Caco-2 (cell line): ENCODE measurements around the gene FAM131B. TPM values are rescaled to one million over a fixed set of nuclear protein-coding genes. Genes with fewer than 3 reads are reported as not detected.

Experiments used
- BruUV-seq: library from RNA; stranded (reverse); fragments of 400-500 nt; replicated peaks from 2 replicates; lab custom pipeline; 2021; lab: Mats Ljungman, UMichigan
- CTCF ChIA-PET: fragments of 300-600 bp; sonication (Branson Sonifier 250); formaldehyde crosslinking; loops from one replicate; lab custom pipeline; 2022; ENCODE audit warnings: antibody characterized with exemption; lab: Charles Lee
- POLR2A ChIA-PET: fragments of 300-600 bp; sonication (Branson Sonifier 250); formaldehyde crosslinking; loops from one replicate; lab custom pipeline; 2022; ENCODE audit warnings: antibody characterized with exemption; lab: Charles Lee
- DNase-seq, 2 experiments: peaks; one replicate each; pipeline versions ENCODE4 v3.0.0 to v3.0.0-alpha.2; 2020 to 2022
- H3K27me3 ChIP-seq: replicated peaks from 2 replicates; pipeline ENCODE4 v1.6.0; 2011; ENCODE audit warnings: low read length; ENCODE audit not compliant: control insufficient read depth, insufficient read depth
- H3K36me3 ChIP-seq: 2 replicates; pipeline ENCODE4 v1.5.1; 2011; ENCODE audit warnings: low read length; ENCODE audit not compliant: control insufficient read depth, insufficient read depth
- H3K4me1 ChIP-seq: fragments of 250-450 bp; sonication (Bioruptor Pico); 2 replicates; pipeline ENCODE4 v1.5.1; 2020; ENCODE audit warnings: mild to moderate bottlenecking
- H3K4me3 ChIP-seq: 2 replicates; pipeline ENCODE4 v1.5.1; 2011; ENCODE audit warnings: low read depth, mild to moderate bottlenecking, control low read depth, low read length
- H3K9me3 ChIP-seq: fragments of 250-450 bp; sonication (Bioruptor Pico); 2 replicates; pipeline ENCODE4 v1.5.1; 2020; ENCODE audit warnings: mild to moderate bottlenecking, moderate library complexity
- H3K27ac Mint-ChIP-seq: one replicate; pipeline ENCODE4 v1.8.0; 2022; ENCODE audit warnings: mixed read lengths; ENCODE audit not compliant: unreplicated experiment
- H3K27me3 Mint-ChIP-seq: one replicate; pipeline ENCODE4 v1.8.0; 2022; ENCODE audit warnings: mixed read lengths; ENCODE audit not compliant: insufficient read depth, unreplicated experiment
- H3K36me3 Mint-ChIP-seq: one replicate; pipeline ENCODE4 v1.8.0; 2022; ENCODE audit warnings: mild to moderate bottlenecking, mixed read lengths; ENCODE audit not compliant: insufficient read depth, unreplicated experiment
- H3K4me1 Mint-ChIP-seq: one replicate; pipeline ENCODE4 v1.8.0; 2022; ENCODE audit warnings: low read depth, mixed read lengths; ENCODE audit not compliant: unreplicated experiment
- H3K4me3 Mint-ChIP-seq: one replicate; pipeline ENCODE4 v1.8.0; 2022; ENCODE audit warnings: mild to moderate bottlenecking, moderate library complexity, mixed read lengths; ENCODE audit not compliant: unreplicated experiment
- H3K9me3 Mint-ChIP-seq: one replicate; pipeline ENCODE4 v1.8.0; 2022; ENCODE audit warnings: mixed read lengths; ENCODE audit not compliant: unreplicated experiment
- CTCF ChIP-seq, 2 experiments: fragments of 200-600 bp in 1 of 2; IDR thresholded peaks; 1 replicate in 1 of 2; 2 replicates in 1 of 2; pipeline versions ENCODE4 v1.5.1 to v1.8.0; 2011 to 2022; ENCODE audit warnings: antibody characterized with exemption in 1 of 2, control low read depth in 1 of 2, inconsistent platforms in 1 of 2, low read depth in 1 of 2, low read length in 1 of 2, mild to moderate bottlenecking in 1 of 2, moderate library complexity in 1 of 2; ENCODE audit not compliant: insufficient read depth in 1 of 2, severe bottlenecking in 1 of 2, unreplicated experiment in 1 of 2
- intact Hi-C: fragments of 100-400 bp; cut with micrococcal nuclease; formaldehyde crosslinking; loops from one replicate; pipeline ENCODE4 v1.10.0; 2022; ENCODE audit not compliant: unreplicated experiment
- total RNA-seq: library from RNA; stranded (reverse); gene quantifications from 2 replicates; pipeline ENCODE4 v1.2.3, GENCODE V29; 2022

Gene FAM131B
- total RNA-seq, 1 experiment from 2014 or later, result 22.3 TPM

GRCh38 chr7:143369678-143370651 is 7.5 kb upstream of the FAM131B start:
- H3K27me3 ChIP-seq, result no peaks in the 10 kb centered on the region
- DNase-seq, result peak; percentile 85 to 93
- Mint-ChIP-seq H3K27me3 (no peaks in the 10 kb centered on the region), H3K4me1 (peaks cover 48% of the 10 kb centered on the region), H3K36me3 (peaks cover 11% of the 10 kb centered on the region), H3K27ac (peak overlapping the region; percentile 96), H3K4me3 (peak overlapping the region; percentile 64), H3K9me3 (no peaks in the 10 kb centered on the region)
- peaks cover 52% of the 10 kb centered on the region for H3K4me1 ChIP-seq
- no peak for TF ChIP-seq CTCF (IDR thresholded peaks at IDR 0.05; ENCODE audit: insufficient read depth in 1 of 2, low read depth in 1 of 2, low read length in 1 of 2, severe bottlenecking in 1 of 2, unreplicated experiment in 1 of 2)
- POLR2A ChIA-PET, result interaction anchor here (0.7 to 2.2 kb wide), 7 partner anchors 10 to 475 kb away, joined by 3 to 24 read pairs (median 5); partner anchors contain the start of genes CASP2 and GSTK1
- no peaks in the 10 kb centered on the region for H3K36me3 ChIP-seq
- CTCF ChIA-PET, result interaction anchor here (0.6 to 2.9 kb wide), 14 partner anchors 10 to 409 kb away, joined by 3 to 23 read pairs (median 3); partner anchors contain the start of gene CASP2
- intact Hi-C loops, result loop anchor here (1.0 kb wide), 2 partner anchors 10 to 25 kb away; no protein-coding TSS in a partner anchor
- TSS peak; percentile 89 for BruUV-seq
- no peak overlapping the region for H3K4me3 ChIP-seq
- no peaks in the 10 kb centered on the region for H3K9me3 ChIP-seq

- TF ChIP-seq CTCF (IDR thresholded peaks at IDR 0.05; ENCODE audit: insufficient read depth in 1 of 2, low read depth in 1 of 2, low read length in 1 of 2, severe bottlenecking in 1 of 2, unreplicated experiment in 1 of 2), result no peak
- Mint-ChIP-seq H3K9me3 (no peaks in the 10 kb centered on the region), H3K27me3 (no peaks in the 10 kb centered on the region), H3K4me1 (peaks cover 50% of the 10 kb centered on the region), H3K27ac (peak overlapping the region; percentile 96), H3K4me3 (no peak overlapping the region), H3K36me3 (peaks cover 11% of the 10 kb centered on the region)
- ChIA-PET POLR2A (interaction anchor here (0.6 to 1.0 kb wide), 4 partner anchors 12 to 80 kb away, joined by 3 to 4 read pairs (median 3); partner anchors contain the start of genes CASP2 and EPHA1), CTCF (interaction anchor here (0.6 to 2.9 kb wide), 4 partner anchors 12 to 128 kb away, joined by 3 to 23 read pairs (median 7); no protein-coding TSS in a partner anchor)
- H3K4me3 ChIP-seq, result no peak overlapping the region
- H3K4me1 ChIP-seq, result peaks cover 52% of the 10 kb centered on the region
- peak in 1 of 2 experiments; percentile 26 for DNase-seq
- H3K27me3 ChIP-seq, result no peaks in the 10 kb centered on the region
- H3K36me3 ChIP-seq, result no peaks in the 10 kb centered on the region
- H3K9me3 ChIP-seq, result no peaks in the 10 kb centered on the region
- no TSS peak for BruUV-seq
- intact Hi-C loops, result no loop called here
These were observed 5.9 kb upstream of the FAM131B start for GRCh38 chr7:143368387-143368786.

GRCh38 chr7:143367972-143368371 is 5.5 kb upstream of the FAM131B start:
- H3K27ac Mint-ChIP-seq, result peak overlapping the region; percentile 96
- intact Hi-C loops, result no loop called here
- Histone ChIP-seq H3K4me1 (peaks cover 49% of the 10 kb centered on the region), H3K27me3 (no peaks in the 10 kb centered on the region), H3K9me3 (no peaks in the 10 kb centered on the region), H3K36me3 (no peaks in the 10 kb centered on the region), H3K4me3 (no peak overlapping the region)
- H3K9me3 Mint-ChIP-seq, result no peaks in the 10 kb centered on the region
- peaks cover 11% of the 10 kb centered on the region for H3K36me3 Mint-ChIP-seq
- H3K4me3 Mint-ChIP-seq, result no peak overlapping the region
- POLR2A ChIA-PET, result interaction anchor here (0.8 to 1.0 kb wide), 2 partner anchors 12 to 41 kb away, joined by 3 to 4 read pairs; partner anchors contain the start of gene EPHA1
- DNase-seq, result peak in 1 of 2 experiments; percentile 32
- CTCF ChIA-PET, result interaction anchor here (0.6 to 2.9 kb wide), 2 partner anchors 12 to 78 kb away, joined by 3 to 23 read pairs; no protein-coding TSS in a partner anchor
- no peaks in the 10 kb centered on the region for H3K27me3 Mint-ChIP-seq
- TF ChIP-seq CTCF (IDR thresholded peaks at IDR 0.05; ENCODE audit: insufficient read depth in 1 of 2, low read depth in 1 of 2, low read length in 1 of 2, severe bottlenecking in 1 of 2, unreplicated experiment in 1 of 2), result no peak
- H3K4me1 Mint-ChIP-seq, result peaks cover 54% of the 10 kb centered on the region
- BruUV-seq, result no TSS peak
